Effector memory CD8-positive, alpha-beta T cell (primary cell): ENCODE data around the gene CRYBB1.

ENCODE experiments used
- ATAC-seq: fragments of 150-1000 bp; cut with Tn5 transposase; replicated peaks from 2 replicates; pipeline ENCODE4 v1.10.0; 2021; ENCODE audit warnings: mild to moderate bottlenecking, moderate library complexity
- DNase-seq, 3 experiments: peaks; one replicate each; pipeline ENCODE4 v3.0.0; 2021
- H3K27ac Mint-ChIP-seq, 2 donors: one replicate each; pipeline ENCODE4 v1.8.0; 2022; ENCODE audit warnings: mild to moderate bottlenecking in 2 of 2, mixed read lengths in 2 of 2, moderate library complexity in 2 of 2
- H3K27me3 Mint-ChIP-seq, 2 donors: one replicate each; pipeline ENCODE4 v1.8.0; 2022; ENCODE audit warnings: mixed read lengths in 2 of 2
- H3K36me3 Mint-ChIP-seq: one replicate; pipeline ENCODE4 v1.8.0; 2022; ENCODE audit warnings: mild to moderate bottlenecking, moderate library complexity, mixed read lengths; ENCODE audit not compliant: insufficient read depth
- H3K4me1 Mint-ChIP-seq, 2 donors: one replicate each; pipeline ENCODE4 v1.8.0; 2022; ENCODE audit warnings: low read depth in 2 of 2, mixed read lengths in 2 of 2
- H3K4me3 Mint-ChIP-seq, 2 donors: one replicate each; pipeline ENCODE4 v1.8.0; 2022; ENCODE audit warnings: mild to moderate bottlenecking in 2 of 2, mixed read lengths in 2 of 2, moderate library complexity in 2 of 2
- H3K9me3 Mint-ChIP-seq, 2 donors: one replicate each; pipeline ENCODE4 v1.8.0; 2022; ENCODE audit warnings: mixed read lengths in 2 of 2

Gene CRYBB1

GRCh38 chr22:26610072-26610958, 7.5 kb downstream of the CRYBB1 start:
- Mint-ChIP-seq H3K27ac (peak overlapping the region; percentile 64 to 92), H3K36me3 (no peaks in the 10 kb centered on the region), H3K9me3 (no peaks in the 10 kb centered on the region), H3K4me3 (peak overlapping the region; percentile 73 to 79), H3K27me3 (no peaks in the 10 kb centered on the region), H3K4me1 (peaks cover 30 to 38% of the 10 kb centered on the region in 2 donors)
- ATAC-seq: peak; percentile 90
- peak in 2 of 3 experiments; percentile 25 to 31 for DNase-seq

GRCh38 chr22:26609287-26609686, 8.5 kb downstream of the CRYBB1 start:
- Mint-ChIP-seq H3K4me1 (peaks cover 30 to 41% of the 10 kb centered on the region in 2 donors), H3K4me3 (peak overlapping the region; percentile 0 to 73), H3K27me3 (no peaks in the 10 kb centered on the region), H3K27ac (peak overlapping the region in 1 of 2 donors; percentile 64), H3K9me3 (no peaks in the 10 kb centered on the region), H3K36me3 (no peaks in the 10 kb centered on the region)
- DNase-seq: no peak
- ATAC-seq: no peak

DNA sequence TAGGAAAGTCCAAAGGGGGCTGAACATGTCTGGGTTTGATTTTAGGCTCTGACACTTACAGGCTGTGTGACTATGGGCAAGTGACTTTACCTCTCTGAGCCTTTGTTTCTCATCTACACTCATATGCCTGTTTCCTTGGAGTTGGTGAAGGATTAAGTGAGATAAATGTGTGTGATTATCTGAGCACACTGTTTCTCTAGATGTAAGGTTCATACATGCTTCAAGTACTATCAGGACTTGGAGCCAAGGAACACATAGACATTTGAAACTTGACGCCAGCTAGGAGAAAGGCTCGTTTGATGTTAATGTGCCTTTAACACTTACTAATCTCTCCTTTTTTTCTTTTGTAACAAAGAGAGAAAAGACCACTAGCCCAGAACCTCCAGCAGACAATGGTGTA, 9.7 kb downstream of the CRYBB1 start:
- Mint-ChIP-seq H3K36me3 (no peaks in the 10 kb centered on the region), H3K4me3 (no peak overlapping the region), H3K27ac (peak overlapping the region in 1 of 2 donors; percentile 52), H3K4me1 (peaks cover 32 to 45% of the 10 kb centered on the region in 2 donors), H3K9me3 (no peaks in the 10 kb centered on the region), H3K27me3 (no peaks in the 10 kb centered on the region)
- DNase-seq (no peak), ATAC-seq (no peak)

DNA sequence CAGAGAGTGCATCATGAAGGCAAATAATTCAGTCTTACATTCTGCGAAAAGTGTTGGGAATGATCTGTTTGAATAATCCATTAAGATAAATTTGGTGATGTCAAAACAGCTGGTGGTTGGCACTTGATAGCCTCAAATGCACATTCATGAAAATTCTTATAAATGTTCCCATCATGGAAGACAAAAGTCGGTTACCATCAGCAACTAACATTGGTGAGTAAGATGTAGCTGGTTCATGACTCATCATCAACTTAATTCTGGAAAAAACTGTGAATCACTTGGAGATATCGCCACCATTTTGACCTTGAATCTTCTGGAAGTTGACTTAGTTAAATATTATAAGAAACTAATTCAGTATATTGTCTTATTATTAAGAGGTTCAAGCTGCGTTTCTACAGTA, 11.2 kb downstream of the CRYBB1 start:
- Mint-ChIP-seq H3K36me3 (no peaks in the 10 kb centered on the region), H3K9me3 (no peaks in the 10 kb centered on the region), H3K27ac (no peak overlapping the region), H3K4me3 (no peak overlapping the region), H3K27me3 (no peaks in the 10 kb centered on the region), H3K4me1 (peaks cover 28 to 35% of the 10 kb centered on the region in 2 donors)
- DNase-seq: no peak
- ATAC-seq: no peak

DNA sequence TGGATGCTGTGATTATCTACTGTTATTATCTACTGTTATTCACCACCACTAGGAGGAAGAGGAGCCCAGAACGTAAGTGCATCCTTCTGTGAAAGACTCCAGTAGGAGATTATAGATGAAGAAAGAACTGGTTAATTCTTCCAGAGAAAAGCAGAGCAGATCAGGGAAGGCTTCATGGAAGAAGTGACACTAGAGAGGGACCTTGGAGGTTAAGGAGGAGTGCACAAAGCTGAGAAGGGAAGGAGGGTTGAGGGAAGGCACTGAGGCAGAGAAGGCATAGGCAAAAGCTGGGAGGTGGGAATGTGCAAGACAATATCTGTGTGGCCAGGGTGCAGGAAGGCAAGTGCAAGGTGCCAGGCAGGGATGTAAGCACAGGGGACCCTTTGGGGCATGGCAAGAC, 13.5 kb downstream of the CRYBB1 start:
- Mint-ChIP-seq H3K9me3 (no peaks in the 10 kb centered on the region), H3K27me3 (no peaks in the 10 kb centered on the region), H3K4me1 (peaks cover 15 to 25% of the 10 kb centered on the region in 2 donors), H3K36me3 (no peaks in the 10 kb centered on the region), H3K4me3 (no peak overlapping the region), H3K27ac (no peak overlapping the region)
- ATAC-seq: no peak
- no peak for DNase-seq

- Mint-ChIP-seq H3K4me3 (no peak overlapping the region), H3K9me3 (no peaks in the 10 kb centered on the region), H3K27ac (peak overlapping the region in 1 of 2 donors; percentile 58), H3K36me3 (no peaks in the 10 kb centered on the region), H3K4me1 (peaks cover 27 to 35% of the 10 kb centered on the region in 2 donors), H3K27me3 (no peaks in the 10 kb centered on the region)
- no peak for DNase-seq
- no peak for ATAC-seq
Observed at GRCh38 chr22:26602127-26602526, 15.7 kb downstream of the CRYBB1 start.

GRCh38 chr22:26601726-26602125, 16.1 kb downstream of the CRYBB1 start:
- DNase-seq: no peak
- H3K9me3 Mint-ChIP-seq: no peaks in the 10 kb centered on the region
- no peak for ATAC-seq
- H3K4me1 Mint-ChIP-seq: peaks cover 31 to 39% of the 10 kb centered on the region in 2 donors
- H3K4me3 Mint-ChIP-seq: no peak overlapping the region
- H3K27ac Mint-ChIP-seq: peak overlapping the region in 1 of 2 donors; percentile 58
- H3K27me3 Mint-ChIP-seq: no peaks in the 10 kb centered on the region
- H3K36me3 Mint-ChIP-seq: no peaks in the 10 kb centered on the region

GRCh38 chr22:26599505-26599904, 18.3 kb downstream of the CRYBB1 start:
- ATAC-seq (no peak), DNase-seq (no peak)
- no peaks in the 10 kb centered on the region for H3K27me3 Mint-ChIP-seq
- H3K4me3 Mint-ChIP-seq: no peak overlapping the region
- H3K36me3 Mint-ChIP-seq: no peaks in the 10 kb centered on the region
- H3K4me1 Mint-ChIP-seq: peaks cover 34 to 44% of the 10 kb centered on the region in 2 donors
- H3K27ac Mint-ChIP-seq: peak overlapping the region; percentile 35 to 78
- no peaks in the 10 kb centered on the region for H3K9me3 Mint-ChIP-seq

GRCh38 chr22:26597480-26597879, 20.3 kb downstream of the CRYBB1 start:
- DNase-seq (no peak), ATAC-seq (no peak)
- H3K9me3 Mint-ChIP-seq: no peaks in the 10 kb centered on the region
- peaks cover 48 to 59% of the 10 kb centered on the region in 2 donors for H3K4me1 Mint-ChIP-seq
- H3K27ac Mint-ChIP-seq: peak overlapping the region; percentile 78 to 82
- peaks cover 1% of the 10 kb centered on the region for H3K36me3 Mint-ChIP-seq
- H3K4me3 Mint-ChIP-seq: peak overlapping the region; percentile 49 to 69
- no peaks in the 10 kb centered on the region for H3K27me3 Mint-ChIP-seq

- DNase-seq (peak; percentile 37 to 46 (median 46)), ATAC-seq (peak; percentile 72)
- Mint-ChIP-seq H3K4me1 (peaks cover 53 to 63% of the 10 kb centered on the region in 2 donors), H3K9me3 (no peaks in the 10 kb centered on the region), H3K36me3 (peaks cover 6% of the 10 kb centered on the region), H3K4me3 (peak overlapping the region; percentile 49 to 69), H3K27me3 (no peaks in the 10 kb centered on the region), H3K27ac (peak overlapping the region; percentile 78 to 82)
Observed at GRCh38 chr22:26597026-26597425, 20.8 kb downstream of the CRYBB1 start.

- Mint-ChIP-seq H3K9me3 (no peaks in the 10 kb centered on the region), H3K4me3 (peak overlapping the region; percentile 65 to 75), H3K27ac (peak overlapping the region; percentile 67 to 77), H3K27me3 (no peaks in the 10 kb centered on the region), H3K4me1 (peaks cover 54 to 67% of the 10 kb centered on the region in 2 donors), H3K36me3 (peaks cover 8% of the 10 kb centered on the region)
- no peak for DNase-seq
- ATAC-seq: no peak
Observed at GRCh38 chr22:26593763-26594162, 24.1 kb downstream of the CRYBB1 start.

GRCh38 chr22:26592421-26592891, 25.4 kb downstream of the CRYBB1 start:
- peak; percentile 71 for ATAC-seq
- Mint-ChIP-seq H3K36me3 (peaks cover 8% of the 10 kb centered on the region), H3K9me3 (no peaks in the 10 kb centered on the region), H3K27ac (peak overlapping the region; percentile 67 to 77), H3K4me3 (peak overlapping the region; percentile 65 to 75), H3K4me1 (peaks cover 54 to 67% of the 10 kb centered on the region in 2 donors), H3K27me3 (no peaks in the 10 kb centered on the region)
- peak; percentile 62 to 69 (median 67) for DNase-seq

- DNase-seq (peak; percentile 69 to 77 (median 74)), ATAC-seq (peak; percentile 72)
- H3K27me3 Mint-ChIP-seq: no peaks in the 10 kb centered on the region
- peak within 1 kb of the TSS; percentile 91 to 93 for H3K27ac Mint-ChIP-seq
- peaks cover 64 to 79% of the 10 kb centered on the region in 2 donors for H3K4me1 Mint-ChIP-seq
- H3K36me3 Mint-ChIP-seq: peaks cover 19% of the 10 kb centered on the region
- no peaks in the 10 kb centered on the region for H3K9me3 Mint-ChIP-seq
- peak within 1 kb of the TSS; percentile 85 to 92 for H3K4me3 Mint-ChIP-seq
Observed at GRCh38 chr22:26589845-26590736, 27.7 kb downstream of the CRYBB1 start, which contains the start of gene TPST2. TPST2 (minus strand) TSS chr22:26590132; CDS start chr22:26541630, 48,502 bp downstream.
